HepG2 (cell line): ENCODE data around the gene RAD50. TPM values are rescaled to one million over a fixed set of nuclear protein-coding genes. Genes with fewer than 3 reads are reported as not detected.
A peak's percentile ranks its signal among the peaks of the same experiment; 100 is the strongest.

Source experiments
- ATAC-seq: fragments of 200-7000 bp; cut with Tn5 transposase; 3 replicates; pipeline ENCODE4 v1.9.1; 2020; ENCODE audit warnings: mild to moderate bottlenecking, moderate library complexity
- BruUV-seq: library from RNA; stranded (reverse); fragments of 400-500 nt; replicated peaks from 2 replicates; lab custom pipeline; 2021; lab: Mats Ljungman, UMichigan
- CTCF ChIA-PET: fragments of 300-600 bp; formaldehyde crosslinking; extraction: SDS; loops from one replicate; lab custom pipeline; 2021; ENCODE audit warnings: low total read pairs, inconsistent platforms, low intra/inter-chr PET ratio; lab: Yijun Ruan, JAX
- POLR2A ChIA-PET: fragments of 350-600 bp; sonication (Branson Sonifier 250); formaldehyde crosslinking; loops from one replicate; lab custom pipeline; 2020; ENCODE audit warnings: antibody characterized with exemption, inconsistent platforms; lab: Yijun Ruan, JAX
- DNase-seq: peaks from one replicate; pipeline ENCODE4 v3.0.0-alpha.2; 2015; ENCODE audit warnings: low spot score
- FAIRE-seq: peaks from 3 replicates; lab custom pipeline; 2011; peaks lifted over from hg19 to GRCh38; lab: Jason Lieb, UNC
- H2AFZ ChIP-seq: one replicate; pipeline ENCODE4 v1.6.1; 2011; ENCODE audit warnings: low read length, inconsistent platforms
- H3K27ac ChIP-seq: fragments of 300-600 bp; 3 replicates; pipeline ENCODE4 v1.8.0; 2011; ENCODE audit warnings: mixed run types, mild to moderate bottlenecking, mixed read lengths, low read length, inconsistent platforms; ENCODE audit not compliant: insufficient read depth; ENCODE audit errors: extremely low read length
- H3K27me3 ChIP-seq, 2 experiments: fragments of 200-600 bp in 1 of 2; 2 replicates in 1 of 2; 3 replicates in 1 of 2; pipeline versions ENCODE4 v1.6.0 to v1.8.0; 2011; ENCODE audit warnings: low read length in 2 of 2, mild to moderate bottlenecking in 2 of 2, moderate library complexity in 2 of 2, inconsistent platforms in 1 of 2; ENCODE audit not compliant: insufficient read depth in 2 of 2, control insufficient read depth in 1 of 2
- H3K36me3 ChIP-seq, 2 experiments: fragments of 200-600 bp in 1 of 2; replicated peaks in 1 of 2; 2 replicates in 1 of 2; 3 replicates in 1 of 2; pipeline versions ENCODE4 v1.5.1 to v1.8.0; 2011; ENCODE audit warnings: low read length in 2 of 2, inconsistent platforms in 1 of 2; ENCODE audit not compliant: insufficient read depth in 2 of 2, control insufficient read depth in 1 of 2
- H3K4me1 ChIP-seq: 2 replicates; pipeline ENCODE4 v1.5.1; 2012; ENCODE audit warnings: low read length, inconsistent platforms; ENCODE audit not compliant: insufficient read depth
- H3K4me2 ChIP-seq: 2 replicates; pipeline ENCODE4 v1.6.0; 2011; ENCODE audit warnings: low read depth, low read length, inconsistent platforms
- H3K4me3 ChIP-seq, 3 experiments: fragments of 200-600 bp in 1 of 3; sonication (generic), shearing (Covaris generic) in 1 of 3; replicated peaks in 1 of 3; 2 replicates each; pipeline ENCODE4 v1.5.1; 2011 to 2016; ENCODE audit warnings: low read length in 3 of 3, inconsistent platforms in 2 of 3, low read depth in 2 of 3, mild to moderate bottlenecking in 2 of 3, control low read depth in 1 of 3, mixed read lengths in 1 of 3; ENCODE audit not compliant: insufficient read depth in 1 of 3
- H3K79me2 ChIP-seq: one replicate; pipeline ENCODE4 v1.6.1; 2011; ENCODE audit warnings: low read length, inconsistent platforms; ENCODE audit not compliant: insufficient read depth
- H3K9ac ChIP-seq: 2 replicates; pipeline ENCODE4 v1.6.0; 2011; ENCODE audit warnings: mild to moderate bottlenecking, low read depth, low read length, inconsistent platforms; ENCODE audit not compliant: insufficient read depth
- H3K9me3 ChIP-seq: 2 replicates; pipeline ENCODE4 v1.5.1; 2012; ENCODE audit warnings: mild to moderate bottlenecking, low read length
- H4K20me1 ChIP-seq: 2 replicates; pipeline ENCODE4 v1.6.0; 2011; ENCODE audit warnings: inconsistent platforms, mild to moderate bottlenecking, low read length, moderate library complexity; ENCODE audit not compliant: insufficient read depth
- GTF3A ChIP-seq: sonication (generic); formaldehyde crosslinking; conservative IDR thresholded peaks from 2 replicates; pipeline ENCODE4 v1.4.0; 2020; ENCODE audit warnings: mild to moderate bottlenecking, missing genetic modification reagents
- HIVEP1 ChIP-seq: sonication (generic); formaldehyde crosslinking; IDR thresholded peaks from 2 replicates; pipeline ENCODE4 v1.4.0; 2020; ENCODE audit warnings: mild to moderate bottlenecking, missing genetic modification reagents
- MAF1 ChIP-seq: sonication (generic); formaldehyde crosslinking; IDR thresholded peaks from 2 replicates; pipeline ENCODE4 v1.5.0; 2020; ENCODE audit warnings: missing genetic modification reagents, borderline replicate concordance
- PLRG1 ChIP-seq: fragments of 450-650 bp; conservative IDR thresholded peaks from 2 replicates; pipeline ENCODE4 v1.6.1; 2016
- PRDM4 ChIP-seq: sonication (generic); formaldehyde crosslinking; IDR thresholded peaks from 2 replicates; pipeline ENCODE4 v1.9.0; 2021; ENCODE audit warnings: missing genetic modification reagents, borderline replicate concordance
- RNF2 ChIP-seq: fragments of 450-650 bp; conservative IDR thresholded peaks from 2 replicates; pipeline ENCODE4 v1.6.1; 2016; ENCODE audit warnings: low read depth
- SRSF9 ChIP-seq: fragments of 200-400 bp; formaldehyde crosslinking; IDR thresholded peaks from 2 replicates; pipeline ENCODE4 v1.6.1; 2018; ENCODE audit warnings: borderline replicate concordance, mild to moderate bottlenecking, low read depth, low read length; ENCODE audit not compliant: insufficient read depth, poor library complexity, severe bottlenecking
- STAT5B ChIP-seq: sonication (generic); formaldehyde crosslinking; IDR thresholded peaks from 2 replicates; pipeline ENCODE4 v1.4.0; 2020; ENCODE audit warnings: missing genetic modification reagents
- TCF7 ChIP-seq: sonication (generic); IDR thresholded peaks from 2 replicates; pipeline ENCODE4 v1.6.1; 2016; ENCODE audit warnings: antibody characterized with exemption, low read depth
- TERF1 ChIP-seq: sonication (generic); formaldehyde crosslinking; IDR thresholded peaks from 2 replicates; pipeline ENCODE4 v1.8.0; 2022; ENCODE audit warnings: mild to moderate bottlenecking, missing genetic modification reagents, moderate library complexity
- ZKSCAN1 ChIP-seq: fragments of 150-350 bp; IDR thresholded peaks from 2 replicates; pipeline ENCODE4 v1.6.1; 2014; ENCODE audit warnings: low read length
- ZNF34 ChIP-seq: sonication (generic); formaldehyde crosslinking; IDR thresholded peaks from 2 replicates; pipeline ENCODE4 v1.4.0; 2020; ENCODE audit warnings: mild to moderate bottlenecking, missing genetic modification reagents, borderline replicate concordance
- ZNF609 ChIP-seq: sonication (generic); formaldehyde crosslinking; IDR thresholded peaks from 2 replicates; pipeline ENCODE4 v1.4.0; 2020; ENCODE audit warnings: mild to moderate bottlenecking, missing genetic modification reagents, borderline replicate concordance
- ZNF619 ChIP-seq: sonication (generic); formaldehyde crosslinking; IDR thresholded peaks from 2 replicates; pipeline ENCODE4 v1.4.0; 2020; ENCODE audit warnings: mild to moderate bottlenecking, missing genetic modification reagents
- WGBS: methylation state at CpG from one replicate; pipeline ENCODE4 v1.1.6; 2017; ENCODE audit warnings: low lambda C conversion rate; 5-methylcytosine and 5-hydroxymethylcytosine counted together
- in situ Hi-C: cut with HindIII; loops from 2 replicates; pipeline ENCODE4 v1.10.0; 2017; ENCODE audit warnings: low pct_unique_long_range_greater_than_20kb; ENCODE audit not compliant: extremely low pct_ligation_motif_present
- intact Hi-C: fragments of 100-400 bp; cut with micrococcal nuclease; formaldehyde crosslinking; loops from one replicate; pipeline ENCODE4 v1.10.0; 2022; ENCODE audit not compliant: unreplicated experiment
- polyA plus RNA-seq, 8 experiments: library from polyadenylated mRNA; depleted of rRNA in 3 of 8; stranded (reverse) in 7 of 8; unstranded in 1 of 8; fragments of >200 nt; fragmentation: Illumina TruSeq in 4 of 8; extraction: Trizol in 4 of 8; gene quantifications; 2 replicates each; pipeline versions ENCODE4 v1.2.1 to v1.2.3, GENCODE V29; 2011 to 2016; ENCODE audit warnings: low read depth in 4 of 8, missing spikeins in 1 of 8, mixed read lengths in 1 of 8; ENCODE audit not compliant: insufficient read depth in 1 of 8
- total RNA-seq, 5 experiments: library from RNA; depleted of rRNA; stranded (reverse); fragments of >200 nt; fragmentation: Illumina TruSeq; extraction: Trizol; gene quantifications; 2 replicates each; pipeline ENCODE4 v1.2.3, GENCODE V29; 2016; ENCODE audit warnings: low read depth in 1 of 5

RAD50 gene
- total and polyA plus RNA-seq, 2 of the 13 experiments (the other 11 are each of a cell fraction or from before 2014, with no cell fraction given), result 19.2 to 23.4 TPM

- H3K9ac ChIP-seq, result peak overlapping the region; percentile 32; the same call in 1 of the 2 replicates
- intact Hi-C loops, result no loop called here
- H3K9me3 ChIP-seq, result no peaks in the 10 kb centered on the region
- H3K4me3 ChIP-seq, result peak overlapping the region in 2 of 3 experiments; percentile 1 to 54; a peak in 4 of 6 replicates
- ChIA-PET CTCF (no interaction called here), POLR2A (no interaction called here)
- H3K79me2 ChIP-seq, result no peaks in the 10 kb centered on the region
- peaks cover 2 to 16% of the 10 kb centered on the region in 2 experiments; a peak in 4 of 5 replicates for H3K27me3 ChIP-seq
- ATAC-seq (peak; percentile 62), DNase-seq (peak; percentile 36), FAIRE-seq (peak; percentile 34)
- H3K36me3 ChIP-seq, result no peaks in the 10 kb centered on the region
- peaks cover 85% of the 10 kb centered on the region for H3K4me1 ChIP-seq
- BruUV-seq, result no TSS peak
- WGBS, result 33% methylated on average over 17 of the region's 25 CpGs
- H2AFZ ChIP-seq, result peak overlapping the region; percentile 51
- in situ Hi-C loops, result loop anchor here (25.0 kb wide), 1 partner anchor 276 kb away; no protein-coding TSS in a partner anchor
- no peak overlapping the region for H3K27ac ChIP-seq
- peak overlapping the region; percentile 89 for H3K4me2 ChIP-seq
- H4K20me1 ChIP-seq, result no peaks in the 10 kb centered on the region
- TF ChIP-seq MAF1 (CRISPR knock-in tag) (no peak), TCF7 (no peak), PLRG1 (no peak), HIVEP1 (CRISPR knock-in tag) (no peak), ZNF619 (no peak), STAT5B (CRISPR knock-in tag) (no peak), ZNF609 (CRISPR knock-in tag) (no peak), TERF1 (peak; percentile 66; the same call in 1 of the 2 replicates), ZNF34 (no peak), PRDM4 (no peak), GTF3A (CRISPR knock-in tag) (no peak), RNF2 (no peak), ZKSCAN1 (no peak), SRSF9 (no peak)
These were observed 106.4 kb downstream of the RAD50 start for GRCh38 chr5:132662925-132663770.
